Breast epithelium (tissue), 3 donors: ENCODE data around the gene CSNK1G1.

Source experiments
- CTCF ChIP-seq, 3 donors: fragments of 450-650 bp; IDR thresholded peaks; one replicate each; pipeline ENCODE4 v1.5.1; 2016 to 2017; ENCODE audit warnings: antibody characterized with exemption in 3 of 3, mild to moderate bottlenecking in 3 of 3, moderate library complexity in 3 of 3
- POLR2AphosphoS5 ChIP-seq, 3 donors: sonication (generic); formaldehyde crosslinking; IDR thresholded peaks; one replicate each; pipeline ENCODE4 v1.6.1; 2017; ENCODE audit warnings: antibody characterized with exemption in 3 of 3

GRCh38 chr15:64324165-64324877 is 31.7 kb downstream of the CSNK1G1 start:
- TF ChIP-seq CTCF (IDR thresholded peaks at IDR 0.05): no peak
- TF ChIP-seq POLR2AphosphoS5 (IDR thresholded peaks at IDR 0.05): no peak
